NOMO-1 treated with DMSO at 0.1 percent for 48 hours (cell line): Measurements from ENCODE around the gene COBL.

Experiments used
- DNase-seq: peaks from one replicate; lab custom pipeline; 2025; ENCODE audit not compliant: unreplicated experiment; lab: John Stamatoyannopoulos, UW

The COBL gene

DNA sequence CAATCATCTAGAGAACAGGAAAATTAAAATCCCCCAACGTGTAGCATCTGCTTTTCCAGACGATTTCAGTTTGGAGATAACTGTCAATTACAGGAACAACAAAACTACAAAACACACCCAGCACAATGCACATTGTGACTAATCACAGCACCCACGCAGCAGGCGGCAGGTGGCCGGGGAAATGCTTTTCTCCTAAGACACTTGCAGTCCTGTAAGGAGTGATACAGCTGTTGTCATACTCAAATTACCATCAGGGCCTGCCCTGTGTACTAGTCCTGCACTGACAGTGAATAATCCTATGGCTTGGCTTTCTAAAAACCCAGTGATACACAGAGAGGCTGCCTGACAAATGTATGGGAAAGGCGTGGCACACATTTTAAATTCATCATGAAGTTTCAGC is 37.8 kb downstream of the COBL start:
- DNase-seq, result no peak

DNA sequence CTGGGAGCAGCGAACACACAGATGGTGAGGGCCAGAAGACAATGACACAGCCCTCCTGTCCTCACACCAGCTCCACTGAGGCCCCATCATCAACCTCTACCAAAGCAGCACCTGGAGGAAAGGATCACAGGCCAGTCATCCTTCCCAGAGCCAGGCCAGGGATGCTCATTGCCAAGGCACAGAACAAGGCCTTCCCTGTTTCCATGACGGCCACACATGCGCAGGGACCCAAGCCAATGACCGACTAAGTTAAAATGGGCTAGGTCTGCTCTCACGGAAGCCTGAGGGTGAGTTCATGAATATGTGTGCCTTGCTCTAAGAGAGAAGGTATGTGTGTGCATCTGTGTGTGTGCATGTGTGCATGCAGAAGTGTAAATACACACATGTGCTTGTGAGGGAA is 39.6 kb downstream of the COBL start:
- DNase-seq, result no peak

DNA sequence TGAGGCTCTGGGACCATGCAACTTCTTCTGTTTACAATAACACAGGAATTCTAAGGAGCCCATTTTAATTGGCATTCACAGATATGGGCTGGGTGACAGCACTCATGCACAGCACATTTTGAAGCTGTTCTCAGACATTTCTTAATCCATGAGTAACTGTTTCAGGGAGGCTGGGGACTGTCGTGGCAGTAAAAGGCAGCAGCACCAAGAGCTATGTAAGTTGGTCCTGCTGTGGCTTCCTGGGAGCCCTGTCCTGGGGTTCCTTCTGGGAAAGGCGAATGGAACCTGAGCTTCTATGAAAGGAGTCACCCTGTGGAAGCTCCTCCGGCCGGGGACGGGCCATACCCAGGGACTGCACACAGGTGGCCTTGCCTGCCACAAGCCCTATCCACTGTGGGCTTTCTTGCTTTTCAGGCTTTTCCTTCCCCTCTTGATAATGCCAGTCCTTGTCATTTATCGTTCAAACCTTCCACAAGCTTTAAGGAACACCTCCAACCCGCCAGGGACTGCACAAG is 40.5 kb downstream of the COBL start:
- DNase-seq, result no peak

DNA sequence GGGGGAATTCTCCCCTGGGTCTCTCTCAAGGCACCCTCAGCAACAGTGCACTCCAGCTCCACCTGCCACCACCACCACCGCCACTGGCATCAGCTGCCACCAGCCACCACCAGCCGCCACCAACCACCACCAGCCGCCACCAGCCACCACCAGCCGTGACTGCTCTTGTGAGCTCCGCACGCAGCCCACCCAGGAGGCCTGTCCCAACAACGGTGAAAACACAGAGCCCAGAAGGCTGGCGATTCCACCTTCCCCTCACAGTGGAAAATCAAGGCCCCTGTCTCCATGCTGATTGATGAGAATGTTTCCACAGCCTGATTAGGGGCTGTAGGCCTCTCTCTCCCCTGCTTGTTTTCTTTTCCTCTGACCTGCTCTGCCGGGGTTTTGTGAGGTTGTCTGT is 41.1 kb downstream of the COBL start:
- DNase-seq, result no peak

DNA sequence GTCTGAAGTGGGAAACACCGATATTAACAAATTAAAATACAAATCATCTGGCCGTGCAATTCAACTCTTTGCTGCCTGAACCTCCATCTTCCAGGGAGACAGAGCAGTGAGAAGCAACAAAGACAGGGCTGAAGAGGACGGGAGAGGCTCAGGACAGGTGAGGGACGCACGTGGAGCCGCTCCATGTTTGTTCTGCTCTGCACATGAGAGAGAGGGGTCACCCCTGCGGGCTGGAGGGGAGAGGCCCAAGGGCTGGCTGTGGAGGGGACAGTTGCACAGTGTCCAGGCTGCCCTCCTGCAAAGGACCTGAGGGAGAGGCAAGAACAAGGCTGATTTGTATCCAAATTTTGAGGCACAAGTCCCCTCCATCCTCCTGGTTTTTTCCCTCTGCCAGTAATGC is 41.7 kb downstream of the COBL start:
- DNase-seq, result no peak

DNA sequence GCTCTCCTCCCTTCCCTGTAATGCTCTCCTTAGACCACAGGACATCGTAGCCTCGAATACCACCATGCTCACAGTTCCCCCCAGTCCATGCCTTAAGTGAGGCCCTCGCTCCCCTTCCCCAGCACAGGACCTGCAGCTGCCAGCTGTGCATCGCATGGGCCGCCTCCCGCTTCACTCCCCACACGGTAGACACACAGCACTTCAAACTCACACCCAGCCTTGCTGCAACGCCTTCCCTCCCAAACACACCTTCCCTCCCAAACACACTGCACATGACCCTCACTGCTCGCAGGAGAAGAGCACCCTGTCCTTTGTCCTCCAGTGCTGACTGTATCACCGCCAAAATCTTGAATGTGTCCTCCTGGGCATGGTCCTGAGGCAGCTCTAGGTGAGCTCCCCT is 42.6 kb downstream of the COBL start:
- no peak for DNase-seq

DNA sequence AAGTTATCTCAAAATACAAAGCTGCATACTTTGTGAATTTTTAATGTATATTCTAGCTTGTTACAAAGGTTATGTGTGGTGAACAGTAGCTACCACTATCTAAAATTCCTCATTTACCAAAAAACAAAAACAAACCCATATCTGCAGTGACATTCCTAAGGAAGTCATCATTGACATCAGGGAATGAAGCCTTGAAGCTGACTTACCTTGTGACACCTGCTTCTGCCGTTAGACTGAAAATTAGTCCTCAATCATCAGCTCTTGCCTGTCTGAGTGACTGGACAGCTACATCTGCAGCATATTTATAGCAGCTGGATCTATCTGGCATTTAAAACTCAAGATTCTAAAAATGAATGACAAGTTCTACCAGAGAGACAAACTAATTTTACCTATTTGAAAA is 43.2 kb downstream of the COBL start:
- no peak for DNase-seq

DNA sequence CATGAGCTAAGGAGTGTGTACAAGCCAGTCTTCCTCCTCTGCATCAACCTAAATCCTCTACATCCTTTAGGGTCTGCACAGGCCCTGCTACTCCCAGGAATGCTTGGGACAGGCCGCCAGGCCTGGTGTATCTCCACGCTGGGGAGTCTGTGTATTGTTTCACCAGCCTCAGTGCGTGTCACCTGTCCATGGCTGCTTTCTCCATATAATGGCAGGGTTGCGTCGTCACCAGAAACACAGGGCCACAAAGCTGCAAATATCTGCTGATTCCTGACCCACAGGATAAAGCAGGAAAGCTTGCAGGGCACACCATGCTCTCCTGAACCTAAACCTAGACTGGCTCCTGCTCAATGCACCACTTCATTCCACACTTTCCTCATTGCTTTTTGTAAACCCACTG is 45.6 kb downstream of the COBL start:
- DNase-seq, result no peak

DNA sequence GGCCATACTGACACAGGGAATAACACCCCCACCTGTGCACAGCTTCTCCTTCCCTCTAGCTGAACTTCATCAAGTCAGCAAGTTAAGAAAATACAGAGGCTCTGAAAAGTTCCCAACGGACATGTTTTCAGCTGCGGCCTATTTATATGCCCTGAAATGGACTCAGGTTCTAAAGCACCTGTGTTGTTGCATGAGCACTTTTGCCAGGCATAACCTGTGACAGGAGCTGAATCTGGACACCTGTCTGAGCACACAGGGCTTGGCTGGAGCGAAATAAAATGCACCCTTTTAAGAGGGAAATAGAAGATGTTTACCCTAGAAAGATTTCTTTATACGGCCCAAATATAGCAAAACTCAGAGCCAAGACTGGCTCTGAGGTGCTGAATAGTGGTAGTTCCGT is 46.7 kb downstream of the COBL start:
- DNase-seq, result no peak

DNA sequence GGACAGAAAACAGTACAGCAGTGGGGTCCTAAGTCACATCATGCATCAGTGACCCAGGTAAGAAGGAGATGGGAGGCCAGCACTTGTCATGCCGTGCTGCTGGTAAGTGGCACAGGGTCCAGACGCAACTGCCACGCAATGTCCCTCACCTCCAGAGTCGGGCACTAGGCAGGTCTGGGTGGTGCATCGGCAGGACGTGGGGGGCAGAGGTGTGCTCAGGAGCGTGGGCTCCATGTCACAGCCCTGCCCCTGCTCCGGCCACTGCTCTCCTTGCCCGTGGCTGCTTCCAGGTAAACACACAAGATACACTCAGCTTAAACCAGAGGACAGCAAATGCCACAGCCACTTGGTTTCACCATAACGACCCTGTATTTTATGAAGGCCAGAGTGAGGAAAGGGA is 47.3 kb downstream of the COBL start:
- DNase-seq, result no peak

DNA sequence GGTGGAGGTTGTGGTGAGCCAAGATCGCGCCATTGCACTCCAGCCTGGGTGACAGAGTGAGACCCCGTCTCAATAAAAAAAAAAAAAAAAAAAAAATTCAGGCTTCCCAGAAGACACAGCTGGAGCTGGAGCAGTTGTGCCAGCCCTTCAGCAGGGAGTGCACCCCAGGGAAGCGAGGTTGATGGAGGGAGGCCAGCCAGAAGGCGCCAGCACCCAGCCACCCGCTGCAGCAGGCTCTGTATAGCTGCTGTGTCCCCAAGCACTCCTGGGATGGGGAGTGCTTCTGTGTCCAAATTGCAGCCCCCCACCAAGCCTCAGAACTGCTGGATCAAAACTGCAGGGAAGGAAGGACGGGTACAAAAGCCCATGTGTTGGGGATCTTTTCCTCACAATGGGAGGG is 47.8 kb downstream of the COBL start:
- no peak for DNase-seq

DNA sequence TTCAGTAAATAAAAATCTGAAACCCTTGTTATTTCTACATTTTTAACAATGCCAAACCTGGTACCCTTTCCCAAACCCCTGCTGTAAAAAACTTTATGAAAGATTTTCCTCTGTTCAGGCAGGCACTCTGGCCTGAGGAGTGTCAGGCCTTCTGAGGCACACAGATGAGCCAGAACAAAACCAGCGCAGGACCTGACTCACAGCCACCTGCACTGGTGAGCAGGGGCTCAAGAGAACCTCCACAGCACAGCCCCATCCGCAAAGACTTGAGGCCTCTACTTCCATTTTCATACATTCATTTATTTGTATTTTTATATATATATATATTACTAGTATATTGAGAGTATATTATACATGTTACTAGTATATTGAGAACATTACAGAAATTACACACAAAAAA is 49.4 kb downstream of the COBL start:
- no peak for DNase-seq

DNA sequence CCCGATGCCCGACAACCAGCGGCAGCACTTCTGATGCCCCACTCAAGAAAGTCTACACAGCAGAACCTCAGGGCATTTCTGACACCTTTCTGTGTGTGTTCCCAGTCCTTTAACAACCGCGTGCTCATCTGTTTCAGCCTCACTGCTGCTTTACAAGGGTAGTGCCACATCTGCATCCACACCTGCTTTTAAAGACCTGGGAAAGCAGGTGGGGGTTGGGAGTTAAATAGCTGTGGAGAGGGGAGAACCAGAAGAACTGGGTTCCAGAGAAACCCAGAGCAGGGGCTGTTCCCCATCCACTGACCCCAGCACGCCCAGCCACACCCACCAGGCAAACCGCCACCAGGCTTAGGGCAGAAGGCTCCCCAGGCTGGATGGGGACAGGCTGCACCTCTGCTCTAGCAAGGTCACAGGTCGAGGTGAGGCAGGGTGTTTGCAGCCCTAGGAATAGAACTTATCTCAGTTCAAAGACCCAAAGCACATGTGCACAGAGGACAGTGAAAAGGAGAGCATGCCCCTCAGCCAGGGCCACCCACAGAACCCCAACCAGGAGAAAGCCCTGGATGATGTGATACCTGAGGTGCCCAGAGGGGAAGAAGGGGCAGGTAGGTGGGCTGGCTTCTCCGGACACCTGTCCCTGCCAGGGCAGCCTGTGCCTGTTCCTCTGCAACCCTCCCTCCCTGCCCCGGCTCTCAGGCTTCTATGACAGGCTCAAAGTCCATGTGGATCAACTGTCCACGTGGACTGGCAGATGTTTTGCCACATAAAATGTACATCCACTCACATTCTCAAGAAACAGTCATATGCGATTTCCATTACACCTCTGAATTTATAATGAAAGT is 51.3 kb downstream of the COBL start:
- no peak for DNase-seq

DNA sequence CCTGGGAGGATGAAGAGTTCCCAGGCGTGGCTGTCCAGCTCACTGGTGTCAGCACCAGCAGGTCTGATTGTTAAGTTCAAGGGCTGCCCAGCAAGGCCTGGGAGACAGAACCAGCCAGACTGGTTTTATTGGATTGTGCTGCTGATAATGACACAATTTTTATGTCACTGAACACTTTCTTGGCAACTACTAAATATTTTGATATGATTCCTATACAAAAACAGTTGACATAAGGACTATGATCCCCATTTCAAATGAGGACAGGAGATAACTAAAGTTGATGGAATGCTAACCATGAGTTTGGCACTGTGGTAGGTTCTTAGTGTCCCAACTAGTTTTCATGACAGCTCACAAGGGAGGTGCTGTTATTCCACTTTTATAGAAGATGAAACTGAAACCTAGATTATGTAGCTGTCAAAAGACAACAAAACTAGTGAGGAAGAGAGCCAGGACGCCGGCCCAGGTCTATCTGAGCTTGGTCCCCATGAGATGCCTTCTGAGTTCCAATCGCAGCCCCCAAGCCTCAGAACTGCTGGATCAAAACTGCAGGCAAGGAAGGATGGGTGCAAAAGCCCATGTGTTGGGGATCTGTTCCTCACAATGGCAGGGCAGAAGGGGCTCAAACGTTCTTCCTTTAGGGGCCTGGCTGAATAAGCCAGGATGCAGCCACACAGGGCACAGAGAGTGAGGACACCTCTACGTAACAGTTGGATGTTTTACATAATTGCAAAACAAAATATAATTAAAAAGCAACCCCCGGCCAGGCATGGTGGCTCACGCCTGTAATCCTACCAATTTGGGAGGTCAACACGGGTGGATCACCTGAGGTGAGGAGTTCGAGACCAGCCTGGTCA is 52.8 kb downstream of the COBL start:
- no peak for DNase-seq

DNA sequence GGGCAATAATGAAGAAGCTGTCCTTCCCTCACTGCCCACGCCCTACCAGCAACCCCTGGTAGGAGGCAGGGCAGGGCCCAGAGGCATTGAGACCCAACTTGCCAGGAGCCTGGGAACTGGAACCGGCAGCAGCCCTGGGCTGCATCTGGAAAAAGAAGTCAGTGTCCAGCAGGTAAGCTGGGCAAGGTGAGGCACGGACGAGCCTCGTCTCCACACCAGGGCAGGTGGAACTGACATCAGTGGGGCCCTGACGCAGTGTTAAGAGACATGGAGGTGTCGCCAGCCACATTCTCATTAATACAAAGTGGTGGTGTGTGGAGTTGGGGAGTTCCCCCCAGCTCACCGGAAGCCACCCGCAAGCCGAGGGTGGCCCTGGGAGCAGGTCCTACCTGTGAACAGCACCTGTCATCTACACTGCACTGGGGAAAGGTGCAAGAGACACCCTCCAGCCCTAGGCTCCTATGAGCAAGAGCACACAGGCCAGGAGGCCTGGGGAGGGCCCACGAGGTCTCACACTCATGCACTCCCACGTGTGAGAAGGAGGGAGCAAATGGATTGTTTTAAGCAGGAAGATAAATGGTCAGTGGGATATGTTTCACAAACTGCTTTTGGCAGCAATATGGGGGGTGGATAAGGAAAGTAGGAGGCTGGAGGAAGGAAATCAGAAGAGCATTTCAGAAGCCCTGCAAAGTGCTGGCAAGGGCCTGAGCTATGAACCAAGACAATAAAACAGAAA is 53.6 kb downstream of the COBL start:
- no peak for DNase-seq

DNA sequence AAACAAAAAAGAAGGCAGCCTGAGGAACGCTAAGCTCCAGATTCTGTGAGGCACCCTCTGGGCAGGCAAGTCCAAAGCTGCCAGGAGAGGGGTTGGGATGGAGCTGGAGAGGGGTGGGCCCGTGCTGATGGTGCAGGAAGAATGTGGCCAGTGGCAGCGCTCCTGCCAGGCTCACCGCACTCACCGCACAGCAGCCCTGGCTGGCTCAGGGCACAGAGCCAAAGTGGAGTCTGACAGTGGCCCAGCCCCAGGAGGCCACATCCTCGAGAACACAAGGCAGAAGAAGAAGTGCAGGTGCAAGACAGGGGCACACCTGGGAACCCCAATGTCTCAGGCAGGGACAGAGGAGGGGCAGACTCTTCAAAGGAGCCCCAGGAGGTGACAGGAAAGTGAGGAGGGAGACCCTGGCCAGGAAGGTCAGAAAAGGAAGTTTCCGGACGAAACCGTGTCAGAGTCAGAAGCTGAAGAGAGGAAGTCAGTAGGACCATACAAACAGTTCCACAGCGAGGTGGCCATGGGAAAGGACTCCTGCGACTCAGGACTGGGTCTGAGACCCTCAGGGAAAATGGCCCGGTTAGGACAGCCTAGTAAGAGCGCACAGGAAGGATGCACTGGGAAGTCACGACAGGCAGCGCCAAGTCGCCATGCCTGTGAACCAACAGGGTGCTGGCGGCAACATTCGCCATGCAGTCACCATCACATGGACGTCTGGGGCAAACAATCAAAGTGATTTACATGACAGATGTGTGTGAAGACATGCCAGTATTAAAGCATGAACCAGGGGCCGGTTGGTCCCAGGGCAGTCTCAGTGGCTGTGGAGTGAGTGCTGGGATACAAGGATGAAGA is 54.4 kb downstream of the COBL start:
- no peak for DNase-seq

DNA sequence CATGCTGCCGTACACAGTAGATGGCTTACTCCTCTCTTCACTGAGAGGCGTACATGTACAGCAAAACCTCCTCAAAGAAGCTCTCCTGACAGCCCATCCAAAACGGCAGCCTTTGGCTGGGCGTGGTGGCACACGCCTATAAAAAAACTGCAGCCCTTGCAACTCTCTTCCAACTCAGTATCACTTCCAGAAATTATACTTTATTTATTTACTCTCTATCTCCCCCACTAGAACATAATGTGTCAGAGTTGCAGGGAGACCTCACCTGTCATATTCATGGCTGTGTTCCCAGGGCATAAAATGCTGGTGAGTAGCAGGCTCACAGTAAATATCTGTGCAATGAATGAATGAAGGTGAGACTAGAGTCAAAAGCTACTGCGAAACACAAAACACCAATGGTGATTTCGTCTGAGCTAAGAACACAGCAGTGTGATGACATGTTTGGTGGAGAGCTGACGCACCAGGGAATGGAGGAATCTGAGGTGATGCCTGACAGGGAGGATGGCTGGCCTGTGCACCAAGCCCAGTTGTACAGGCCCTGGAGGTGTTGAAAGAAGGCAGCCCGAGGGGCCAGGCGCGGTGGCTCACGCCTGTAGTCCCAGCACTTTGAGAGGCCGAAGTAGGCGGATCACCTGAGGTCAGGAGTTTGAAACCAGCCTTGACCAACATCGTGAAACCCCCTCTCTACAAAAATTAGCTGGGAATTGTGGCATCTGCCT is 55.3 kb downstream of the COBL start:
- DNase-seq, result no peak

DNA sequence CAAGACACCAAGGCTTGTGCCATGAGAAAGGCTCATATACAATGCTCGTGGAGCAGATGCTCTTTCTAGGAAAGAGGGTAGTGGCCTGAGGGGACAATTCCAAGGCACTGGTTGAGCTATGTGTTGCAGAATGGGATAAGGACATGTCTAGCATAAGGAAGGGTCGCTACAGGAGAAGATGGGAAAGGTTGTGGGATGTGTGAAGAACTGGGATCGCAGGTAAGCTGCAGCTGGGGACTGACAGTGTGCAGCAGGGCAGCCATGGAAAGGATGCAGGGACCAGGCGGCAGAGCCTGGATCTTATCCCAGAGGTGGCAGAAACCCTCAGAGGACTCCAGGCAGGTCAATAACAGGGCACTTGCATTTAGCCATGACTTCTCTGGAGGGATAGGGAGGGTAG is 56.1 kb downstream of the COBL start:
- no peak for DNase-seq

DNA sequence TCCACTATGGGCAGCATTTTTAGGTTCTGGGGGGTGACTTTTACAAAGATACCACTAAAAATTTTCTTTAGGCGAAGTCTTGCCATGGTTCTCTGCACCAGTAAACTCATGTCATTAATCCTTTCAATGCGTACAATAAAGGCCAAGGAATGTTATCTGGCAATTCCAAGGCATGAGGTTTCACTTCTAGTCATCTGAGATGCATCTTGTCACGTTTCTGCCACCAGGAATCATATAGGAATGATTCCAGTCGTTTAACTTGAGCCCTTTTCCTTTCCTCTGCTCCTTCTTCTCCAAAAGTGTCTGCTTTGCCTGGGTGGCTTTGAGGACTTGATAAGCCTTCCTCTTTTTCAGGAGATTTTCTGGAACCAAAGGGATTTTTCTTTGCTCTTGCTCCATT is 56.8 kb downstream of the COBL start:
- DNase-seq, result no peak

DNA sequence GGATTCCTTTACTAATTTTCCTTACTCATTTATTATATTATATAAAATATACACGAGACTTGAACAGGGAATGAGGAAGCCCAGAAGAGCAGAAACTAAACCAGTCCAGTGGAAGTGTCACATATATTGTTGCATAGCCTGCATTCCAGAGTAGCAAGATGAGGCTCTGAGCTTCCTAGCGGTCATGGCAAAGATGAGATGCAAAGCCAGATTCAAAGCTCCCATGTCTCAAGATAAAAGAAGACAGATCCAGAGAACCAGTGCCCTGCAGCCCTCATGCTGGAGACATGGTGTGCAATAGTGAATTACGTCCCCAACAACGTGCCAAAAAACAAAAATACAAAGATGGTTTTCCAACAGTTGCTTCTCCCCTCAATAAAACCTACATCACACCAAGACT is 59.7 kb downstream of the COBL start:
- DNase-seq, result no peak
